Measurements from ENCODE around the gene C6orf132.

- TF ChIP-seq POLR2A (IDR thresholded peaks at IDR 0.05) (no peak), CTCF (IDR thresholded peaks at IDR 0.05) (no peak), POLR2AphosphoS5 (IDR thresholded peaks at IDR 0.05) (no peak)
These were observed 46.5 kb downstream of the C6orf132 start for GRCh38 chr6:42095776-42096541.
